ENCODE measurements around the gene RHOF.

Gene RHOF

DNA sequence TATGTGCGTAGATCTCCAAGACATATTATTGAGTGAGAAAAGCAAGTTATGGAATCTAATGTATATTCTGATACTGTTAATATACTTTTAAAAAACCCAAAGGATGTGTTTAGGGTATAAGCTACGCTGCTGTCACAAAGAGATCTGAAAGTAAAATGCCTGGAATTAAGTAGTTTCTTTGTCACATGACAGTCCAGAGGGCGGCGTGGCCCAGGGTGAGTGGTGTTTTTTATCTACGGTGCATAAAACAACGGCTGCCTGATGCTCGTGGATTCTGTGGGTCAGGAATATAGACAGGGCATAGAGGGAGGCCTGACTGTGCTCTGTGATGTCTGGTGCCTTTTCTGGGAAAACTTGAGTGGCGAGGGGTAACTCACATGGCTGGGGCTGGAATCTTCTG is 59.6 kb downstream of the RHOF start:
- no peak for DNase-seq

DNA sequence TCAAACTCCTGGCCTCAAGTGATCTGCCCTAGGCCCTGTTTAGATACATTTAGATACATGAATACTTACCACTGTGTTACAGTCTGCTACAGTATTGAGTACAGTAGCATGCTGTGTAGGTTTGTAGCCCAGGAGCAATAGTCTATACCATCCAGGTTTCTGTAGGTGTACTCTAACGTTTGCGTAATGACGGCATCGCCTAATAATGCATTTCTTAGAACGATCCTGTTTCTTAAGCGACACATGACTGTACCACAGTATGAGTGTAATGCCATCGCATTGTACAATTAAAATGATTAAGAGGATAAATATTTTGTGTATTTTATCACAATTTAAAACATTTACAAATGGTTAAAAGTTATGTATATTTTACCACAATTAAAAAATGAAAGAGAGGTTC is 62.0 kb downstream of the RHOF start:
- no peak for DNase-seq

DNA sequence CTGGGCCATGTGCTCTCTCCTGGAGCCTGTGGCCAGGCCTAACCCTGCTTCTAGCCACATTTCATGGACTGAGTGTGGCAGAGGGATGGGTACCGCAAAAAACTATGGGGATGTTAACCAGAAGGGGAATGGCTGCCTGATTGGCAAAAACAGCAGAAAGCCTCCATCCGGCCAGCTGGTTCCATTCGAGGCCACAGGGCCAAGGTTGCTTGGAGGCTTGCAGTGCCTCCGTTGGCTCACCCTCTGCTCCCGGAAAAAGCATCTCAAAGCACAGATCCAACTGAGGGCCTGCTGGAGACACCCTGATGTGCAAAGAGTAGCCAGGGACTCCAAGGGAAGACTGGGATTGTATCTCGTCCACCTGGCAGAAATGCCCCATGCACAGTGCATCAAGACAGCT is 64.5 kb downstream of the RHOF start:
- no peak for DNase-seq

Measured in CD4-positive, alpha-beta T cell treated with Interleukin-10 for 1 hour (primary cell).